BE2C (cell line): ENCODE data around the gene NCOA5.

Experiments
- DNase-seq: peaks from one replicate; pipeline ENCODE4 v3.0.0-alpha.2; 2020
- H3K27me3 ChIP-seq: fragments of 250-450 bp; sonication (Bioruptor Pico); 2 replicates; pipeline ENCODE4 v1.5.1; 2020; ENCODE audit warnings: mild to moderate bottlenecking
- H3K36me3 ChIP-seq: fragments of 250-450 bp; sonication (Bioruptor Pico); 2 replicates; pipeline ENCODE4 v1.5.1; 2020; ENCODE audit warnings: mild to moderate bottlenecking
- H3K4me1 ChIP-seq: fragments of 250-450 bp; sonication (Bioruptor Pico); 2 replicates; pipeline ENCODE4 v1.5.1; 2020
- H3K4me3 ChIP-seq: 2 replicates; pipeline ENCODE4 v1.5.1; 2011; ENCODE audit warnings: low read depth, low read length
- H3K9me3 ChIP-seq: fragments of 250-450 bp; sonication (Bioruptor Pico); 2 replicates; pipeline ENCODE4 v1.5.1; 2020
- CTCF ChIP-seq: IDR thresholded peaks from 2 replicates; pipeline ENCODE4 v1.5.1; 2012; ENCODE audit warnings: mild to moderate bottlenecking, low read depth, low read length

NCOA5 gene

DNA sequence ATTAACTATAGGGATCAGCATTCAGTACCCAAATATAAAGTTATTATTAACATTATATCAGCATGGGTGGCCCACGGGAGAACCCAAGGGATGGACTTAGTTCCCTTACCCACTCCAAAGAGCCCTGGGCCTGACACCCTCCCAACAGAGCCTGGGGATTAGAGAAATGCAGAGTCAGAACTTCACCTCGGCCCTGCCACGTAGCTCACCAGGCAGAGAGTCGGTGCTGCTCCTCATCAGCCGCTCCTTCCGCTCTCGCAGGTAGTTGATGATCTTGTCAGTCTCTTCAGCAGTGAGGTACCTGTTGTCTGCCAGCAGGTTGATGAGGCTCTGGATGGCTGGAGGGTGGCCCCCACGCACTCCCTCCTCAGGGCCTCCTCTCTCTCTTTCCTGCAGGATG lies 26.6 kb downstream of the NCOA5 start:
- Histone ChIP-seq H3K4me1 (peaks cover 7% of the 10 kb centered on the region), H3K9me3 (no peaks in the 10 kb centered on the region), H3K27me3 (no peaks in the 10 kb centered on the region), H3K36me3 (peaks cover 81% of the 10 kb centered on the region), H3K4me3 (no peak overlapping the region)
- no peak for TF ChIP-seq CTCF
- no peak for DNase-seq

DNA sequence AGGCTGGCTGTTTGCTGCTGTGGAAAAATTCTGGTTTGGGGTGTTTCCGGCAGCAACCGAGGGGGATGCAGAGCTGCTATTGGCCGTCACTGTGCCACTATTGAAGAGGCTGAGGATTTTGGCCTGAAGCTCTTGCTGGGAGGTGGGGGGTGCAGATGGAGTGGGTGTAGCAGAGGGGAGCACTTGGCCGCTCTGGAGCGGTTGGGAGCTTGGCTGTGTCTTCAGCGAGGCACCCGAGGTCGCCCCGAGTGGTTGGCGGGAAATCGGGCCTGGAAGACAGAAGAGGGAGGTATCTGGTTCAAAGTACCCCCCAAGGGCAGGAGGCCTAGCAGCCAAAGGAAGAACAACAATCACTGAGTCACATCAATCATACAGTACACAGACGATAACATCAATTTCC lies 27.1 kb downstream of the NCOA5 start:
- Histone ChIP-seq H3K36me3 (peaks cover 77% of the 10 kb centered on the region), H3K9me3 (no peaks in the 10 kb centered on the region), H3K27me3 (no peaks in the 10 kb centered on the region), H3K4me3 (no peak overlapping the region), H3K4me1 (peaks cover 7% of the 10 kb centered on the region)
- TF ChIP-seq CTCF, result no peak
- no peak for DNase-seq

GRCh38 chr20:46062151-46062550 lies 27.6 kb downstream of the NCOA5 start:
- peaks cover 76% of the 10 kb centered on the region for H3K36me3 ChIP-seq
- no peaks in the 10 kb centered on the region for H3K27me3 ChIP-seq
- no peak for TF ChIP-seq CTCF
- no peak for DNase-seq
- H3K4me3 ChIP-seq, result no peak overlapping the region
- H3K9me3 ChIP-seq, result no peaks in the 10 kb centered on the region
- peaks cover 7% of the 10 kb centered on the region for H3K4me1 ChIP-seq

DNA sequence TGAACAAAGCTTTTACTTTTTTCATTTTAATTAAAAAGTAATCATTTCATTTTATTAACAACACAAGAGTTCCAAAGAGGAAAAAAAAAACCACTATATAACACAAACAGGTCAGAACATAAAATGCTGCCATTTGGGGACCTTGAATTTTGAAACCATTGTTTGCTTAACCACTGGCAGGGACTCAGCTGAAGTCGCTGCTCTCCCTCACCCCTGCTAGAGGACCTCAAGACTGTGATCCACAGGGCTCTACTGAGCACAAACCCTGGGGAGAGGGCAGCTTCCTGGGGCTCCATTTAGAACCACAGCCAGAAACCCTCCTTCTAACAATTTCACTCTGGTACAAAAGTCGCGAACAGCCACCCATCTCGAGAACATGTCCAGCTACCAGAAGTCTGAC lies 28.8 kb downstream of the NCOA5 start:
- TF ChIP-seq CTCF, result no peak

DNA sequence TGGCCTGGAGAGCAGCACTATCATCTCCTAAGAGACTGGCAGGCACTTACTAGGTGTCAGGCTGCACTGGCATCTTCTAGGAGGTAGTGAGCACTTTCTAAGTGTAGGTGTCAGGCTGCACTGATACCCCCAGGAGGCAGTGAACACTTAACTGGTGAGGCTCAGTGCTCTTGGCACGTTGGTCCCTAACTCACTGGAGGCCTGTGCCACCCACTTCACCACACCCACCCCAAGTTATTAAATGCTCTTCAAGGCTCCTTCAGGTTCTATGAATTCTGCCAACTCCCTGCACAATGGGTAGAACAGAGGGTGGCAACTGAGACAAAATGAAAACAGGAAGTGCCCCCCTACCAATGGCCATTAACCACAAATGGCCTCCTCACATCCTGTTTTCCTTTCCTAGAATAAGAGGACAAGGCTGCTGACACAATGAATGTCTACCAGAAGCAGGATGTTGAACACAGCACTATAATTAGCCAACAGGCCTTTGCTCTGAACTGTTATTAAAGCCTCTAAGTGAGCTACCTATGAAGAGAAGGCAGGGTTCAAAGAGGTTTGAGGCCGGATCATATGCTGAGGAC lies 29.4 kb downstream of the NCOA5 start:
- Histone ChIP-seq H3K36me3 (peaks cover 60% of the 10 kb centered on the region), H3K9me3 (no peaks in the 10 kb centered on the region), H3K4me1 (peaks cover 7% of the 10 kb centered on the region), H3K4me3 (no peak overlapping the region), H3K27me3 (no peaks in the 10 kb centered on the region)
- DNase-seq, result no peak
- no peak for TF ChIP-seq CTCF

More for the DNA sequence above, 28.8 kb downstream of the NCOA5 start:
- peaks cover 7% of the 10 kb centered on the region for H3K4me1 ChIP-seq
- no peak overlapping the region for H3K4me3 ChIP-seq
- DNase-seq, result no peak
- no peaks in the 10 kb centered on the region for H3K9me3 ChIP-seq
- H3K36me3 ChIP-seq, result peaks cover 64% of the 10 kb centered on the region
- H3K27me3 ChIP-seq, result no peaks in the 10 kb centered on the region

DNA sequence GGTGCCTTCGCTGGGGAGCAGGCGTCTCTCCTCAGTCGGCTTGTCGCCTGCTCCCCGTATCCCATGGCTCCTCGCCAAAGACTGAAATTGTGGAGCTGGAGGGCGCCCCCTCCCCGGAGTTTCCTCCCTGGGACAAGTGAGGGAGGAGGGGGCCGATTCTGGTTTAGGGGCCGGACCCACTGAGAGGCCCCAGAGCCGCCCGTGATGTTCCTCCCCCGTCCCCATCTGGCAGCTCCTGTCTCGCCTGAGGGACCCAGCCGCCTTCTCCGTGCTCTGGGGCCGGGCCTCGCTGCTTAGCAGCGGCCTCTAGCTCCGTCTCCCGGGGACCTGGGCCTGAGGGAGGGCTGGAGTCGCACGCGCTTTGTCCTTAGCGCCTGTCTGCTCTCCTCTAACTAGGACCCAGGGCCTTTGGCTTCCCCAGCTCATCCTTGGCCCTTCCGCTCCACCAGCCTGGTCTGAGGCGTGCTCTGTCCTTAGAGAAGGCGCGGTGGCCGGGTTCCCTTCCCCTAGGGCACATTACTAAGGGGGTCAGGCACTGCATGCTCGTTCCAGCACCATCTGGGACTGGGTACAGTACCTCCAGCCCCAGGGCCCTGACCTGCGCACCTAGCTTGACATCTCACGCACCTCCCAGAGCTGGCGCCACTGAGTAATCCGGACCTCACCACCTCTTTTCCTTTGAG lies 31.0 kb downstream of the NCOA5 start:
- H3K36me3 ChIP-seq, result peaks cover 43% of the 10 kb centered on the region
- H3K9me3 ChIP-seq, result no peaks in the 10 kb centered on the region
- H3K4me1 ChIP-seq, result peaks cover 7% of the 10 kb centered on the region
- DNase-seq, result peak; percentile 27
- TF ChIP-seq CTCF, result no peak
- no peak overlapping the region for H3K4me3 ChIP-seq
- no peaks in the 10 kb centered on the region for H3K27me3 ChIP-seq
